Upper lobe of left lung (tissue), 4 donors: ENCODE measurements around the gene FAM222A.

Experiments used
- EP300 ChIP-seq, 4 donors: sonication (generic); formaldehyde crosslinking; IDR thresholded peaks; one replicate each; pipeline ENCODE4 v1.5.1; 2017; ENCODE audit warnings: antibody characterized with exemption in 4 of 4, control low read depth in 2 of 4
- TF ChIP-seq, protein P1 (sequence below), 6 experiments: fragments of 450-650 bp in 4 of 6; fragments of 200-600 bp in 2 of 6; sonication (generic) in 2 of 6; IDR thresholded peaks; one replicate each; pipeline ENCODE4 v1.5.1; 2016 to 2019; ENCODE audit warnings: antibody characterized with exemption in 6 of 6

DNA sequence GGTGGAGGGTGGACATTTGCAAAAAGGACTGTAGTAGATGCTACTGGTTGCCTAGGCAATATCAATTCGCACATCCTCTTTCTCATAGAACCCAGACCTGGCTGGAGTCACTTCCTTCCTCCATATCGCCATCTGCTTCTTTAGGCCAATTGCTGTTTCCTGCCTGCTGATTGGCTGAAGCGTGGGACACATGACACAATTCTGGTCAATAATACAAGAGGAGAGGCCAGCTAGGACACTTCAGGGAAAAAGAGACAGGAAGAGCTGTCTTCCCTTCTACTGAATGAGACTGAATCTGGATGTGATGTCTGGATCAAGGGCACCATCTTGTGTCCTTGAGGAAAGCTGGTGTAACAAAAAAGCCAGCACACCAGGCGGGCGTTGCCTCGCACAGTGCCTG is 65.8 kb downstream of the FAM222A start:
- TF ChIP-seq, protein P1, sequence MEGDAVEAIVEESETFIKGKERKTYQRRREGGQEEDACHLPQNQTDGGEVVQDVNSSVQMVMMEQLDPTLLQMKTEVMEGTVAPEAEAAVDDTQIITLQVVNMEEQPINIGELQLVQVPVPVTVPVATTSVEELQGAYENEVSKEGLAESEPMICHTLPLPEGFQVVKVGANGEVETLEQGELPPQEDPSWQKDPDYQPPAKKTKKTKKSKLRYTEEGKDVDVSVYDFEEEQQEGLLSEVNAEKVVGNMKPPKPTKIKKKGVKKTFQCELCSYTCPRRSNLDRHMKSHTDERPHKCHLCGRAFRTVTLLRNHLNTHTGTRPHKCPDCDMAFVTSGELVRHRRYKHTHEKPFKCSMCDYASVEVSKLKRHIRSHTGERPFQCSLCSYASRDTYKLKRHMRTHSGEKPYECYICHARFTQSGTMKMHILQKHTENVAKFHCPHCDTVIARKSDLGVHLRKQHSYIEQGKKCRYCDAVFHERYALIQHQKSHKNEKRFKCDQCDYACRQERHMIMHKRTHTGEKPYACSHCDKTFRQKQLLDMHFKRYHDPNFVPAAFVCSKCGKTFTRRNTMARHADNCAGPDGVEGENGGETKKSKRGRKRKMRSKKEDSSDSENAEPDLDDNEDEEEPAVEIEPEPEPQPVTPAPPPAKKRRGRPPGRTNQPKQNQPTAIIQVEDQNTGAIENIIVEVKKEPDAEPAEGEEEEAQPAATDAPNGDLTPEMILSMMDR (IDR thresholded peaks at IDR 0.05), result no peak
- TF ChIP-seq EP300 (IDR thresholded peaks at IDR 0.05), result no peak
